Measurements from ENCODE around the gene TMEM97. TPM values are rescaled to one million over a fixed set of nuclear protein-coding genes. Genes with fewer than 3 reads are reported as not detected.
A peak's percentile ranks its signal among the peaks of the same experiment; 100 is the strongest.

TMEM97 gene
- total and polyA plus RNA-seq, 9 of the 15 experiments (the other 6 are each of a cell fraction or from before 2014, with no cell fraction given): 34.6 to 121 (median 76.0) TPM

DNA sequence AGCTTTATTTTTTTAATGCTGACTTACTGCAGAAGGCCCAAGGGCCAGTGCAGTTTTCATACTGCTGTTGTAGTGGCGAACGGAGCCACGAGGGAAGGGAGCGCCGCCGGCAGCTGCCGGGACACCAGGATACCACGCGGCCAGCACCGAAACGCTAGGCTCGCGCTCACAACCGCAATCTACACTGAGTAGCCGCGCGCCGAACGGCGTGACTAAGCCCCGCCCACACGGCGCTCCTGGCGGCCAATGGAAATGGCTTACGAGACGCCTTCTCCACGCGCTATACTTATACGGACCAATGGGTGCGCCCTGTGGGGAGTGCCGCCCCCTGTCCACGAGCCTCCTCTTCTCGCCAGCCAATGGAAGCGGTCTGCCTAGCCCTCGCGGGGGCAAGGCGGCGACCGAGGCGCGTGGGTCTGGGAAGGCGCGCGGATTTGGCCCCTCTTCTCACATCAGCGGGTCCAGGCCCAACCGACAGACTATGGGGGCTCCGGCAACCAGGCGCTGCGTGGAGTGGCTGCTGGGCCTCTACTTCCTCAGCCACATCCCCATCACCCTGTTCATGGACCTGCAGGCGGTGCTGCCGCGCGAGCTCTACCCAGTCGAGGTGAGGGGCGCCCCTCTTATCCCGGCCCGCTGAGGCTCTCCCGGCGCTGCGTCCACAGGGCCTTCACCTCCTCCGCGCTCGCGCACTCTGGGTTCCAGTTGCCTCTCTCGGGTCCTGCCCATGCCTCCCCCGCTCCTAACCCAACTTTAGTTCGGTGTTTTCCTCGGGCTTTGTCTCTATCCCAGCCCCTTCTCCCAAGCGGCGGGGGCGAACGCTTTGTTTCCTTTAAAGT is at the start of gene TMEM97 (continued):
- TF ChIP-seq TOE1 (IDR thresholded peaks at IDR 0.05; ENCODE audit: borderline replicate concordance) (no peak), TOE1 (CRISPR knock-in tag; IDR thresholded peaks at IDR 0.05; ENCODE audit: borderline replicate concordance, low read depth) (no peak), DMBX1 (CRISPR knock-in tag; IDR thresholded peaks at IDR 0.05; ENCODE audit: borderline replicate concordance) (no peak), MBD2 (IDR thresholded peaks at IDR 0.05; ENCODE audit: borderline replicate concordance, low read depth) (peak; percentile 78; the same call in 1 of the 2 replicates), SIN3A (IDR thresholded peaks at IDR 0.05; ENCODE audit: borderline replicate concordance in 2 of 2, control insufficient read depth in 1 of 2, low read depth in 2 of 2, low read length in 2 of 2) (peak; percentile 52 to 89; a peak in 2 of 4 replicates), ZFX (CRISPR knock-in tag; IDR thresholded peaks at IDR 0.05) (peak; percentile 67), CHD1 (IDR thresholded peaks at IDR 0.05; ENCODE audit: low read length) (peak; percentile 49), ZNF780A (CRISPR knock-in tag; IDR thresholded peaks at IDR 0.05) (no peak), SRSF9 (IDR thresholded peaks at IDR 0.05; ENCODE audit: borderline replicate concordance, low read depth, low read length) (no peak), ZNF77 (CRISPR knock-in tag; IDR thresholded peaks at IDR 0.05) (no peak), C11orf30 (IDR thresholded peaks at IDR 0.05; ENCODE audit: low read depth) (peak; percentile 77), NFIC (IDR thresholded peaks at IDR 0.05) (peak; percentile 43; the same call in 1 of the 2 replicates), ATF1 (CRISPR knock-in tag; IDR thresholded peaks at IDR 0.05) (peak; percentile 51; the same call in 1 of the 2 replicates), ATF1 (tag; IDR thresholded peaks at IDR 0.05) (peak; percentile 96), NCOA2 (IDR thresholded peaks at IDR 0.05; ENCODE audit: partially characterized antibody in 2 of 2) (no peak), TSC22D4 (tag; IDR thresholded peaks at IDR 0.05) (no peak), HDAC3 (IDR thresholded peaks at IDR 0.05; ENCODE audit: borderline replicate concordance, partially characterized antibody) (no peak), SAFB2 (IDR thresholded peaks at IDR 0.05; ENCODE audit: borderline replicate concordance, low read depth, low read length, severe bottlenecking) (no peak), ZC3H11A (IDR thresholded peaks at IDR 0.05; ENCODE audit: low read depth, low read length) (no peak), SMARCA5 (IDR thresholded peaks at IDR 0.05) (no peak; the same call in 1 of the 2 replicates), ZNF282 (CRISPR knock-in tag; IDR thresholded peaks at IDR 0.05) (no peak), EWSR1 (IDR thresholded peaks at IDR 0.05; ENCODE audit: borderline replicate concordance, low read depth, partially characterized antibody) (no peak), GABPA (tag; conservative IDR thresholded peaks at IDR 0.05; ENCODE audit: low read depth) (no peak), MAFF (IDR thresholded peaks at IDR 0.05; ENCODE audit: low read length) (no peak), MEF2A (IDR thresholded peaks at IDR 0.05; ENCODE audit: control insufficient read depth, low read depth, low read length) (no peak), HNRNPK (IDR thresholded peaks at IDR 0.05; ENCODE audit: low read depth, low read length, poor library complexity, severe bottlenecking) (no peak), LEF1 (IDR thresholded peaks at IDR 0.05) (0 out of 2 replicates have a peak, but pooled peaks have one; percentile 33)
- TF ChIP-seq, protein P1, sequence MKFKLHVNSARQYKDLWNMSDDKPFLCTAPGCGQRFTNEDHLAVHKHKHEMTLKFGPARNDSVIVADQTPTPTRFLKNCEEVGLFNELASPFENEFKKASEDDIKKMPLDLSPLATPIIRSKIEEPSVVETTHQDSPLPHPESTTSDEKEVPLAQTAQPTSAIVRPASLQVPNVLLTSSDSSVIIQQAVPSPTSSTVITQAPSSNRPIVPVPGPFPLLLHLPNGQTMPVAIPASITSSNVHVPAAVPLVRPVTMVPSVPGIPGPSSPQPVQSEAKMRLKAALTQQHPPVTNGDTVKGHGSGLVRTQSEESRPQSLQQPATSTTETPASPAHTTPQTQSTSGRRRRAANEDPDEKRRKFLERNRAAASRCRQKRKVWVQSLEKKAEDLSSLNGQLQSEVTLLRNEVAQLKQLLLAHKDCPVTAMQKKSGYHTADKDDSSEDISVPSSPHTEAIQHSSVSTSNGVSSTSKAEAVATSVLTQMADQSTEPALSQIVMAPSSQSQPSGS (CRISPR knock-in tag; IDR thresholded peaks at IDR 0.05): no peak
- TF ChIP-seq, protein P2, sequence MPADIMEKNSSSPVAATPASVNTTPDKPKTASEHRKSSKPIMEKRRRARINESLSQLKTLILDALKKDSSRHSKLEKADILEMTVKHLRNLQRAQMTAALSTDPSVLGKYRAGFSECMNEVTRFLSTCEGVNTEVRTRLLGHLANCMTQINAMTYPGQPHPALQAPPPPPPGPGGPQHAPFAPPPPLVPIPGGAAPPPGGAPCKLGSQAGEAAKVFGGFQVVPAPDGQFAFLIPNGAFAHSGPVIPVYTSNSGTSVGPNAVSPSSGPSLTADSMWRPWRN (IDR thresholded peaks at IDR 0.05; ENCODE audit: low read depth): peak; percentile 85

Data from K562 (cell line).